ENCODE measurements around the gene D2HGDH.

Gene D2HGDH

GRCh38 chr2:241736111-241736510, 1.7 kb downstream of the D2HGDH start:
- Histone ChIP-seq H3K4me1 (ENCODE audit: control insufficient read depth, low read length) (peaks cover 16% of the 10 kb centered on the region), H3K27me3 (ENCODE audit: control insufficient read depth, low read length) (no peaks in the 10 kb centered on the region), H3K9me3 (ENCODE audit: control insufficient read depth, insufficient read depth, low read length) (no peaks in the 10 kb centered on the region), H3K4me3 (ENCODE audit: low read length) (no peak overlapping the region; the same call in 1 of the 2 replicates), H3K27ac (ENCODE audit: low read depth, low read length) (no peak overlapping the region), H3K9me2 (replicated peaks; ENCODE audit: control insufficient read depth, low read length) (no peaks in the 10 kb centered on the region), H3K79me2 (ENCODE audit: control insufficient read depth, low read length) (peaks cover 66% of the 10 kb centered on the region), H3K36me3 (ENCODE audit: control insufficient read depth, low read length) (peaks cover 53% of the 10 kb centered on the region), H4K20me1 (ENCODE audit: control insufficient read depth, insufficient read depth, low read depth, low read length) (peaks cover 2% of the 10 kb centered on the region; the same call in 1 of the 2 replicates), H3K4me2 (ENCODE audit: low read length) (peak overlapping the region; percentile 94), H3F3A (ENCODE audit: control insufficient read depth, insufficient read depth) (no peaks in the 10 kb centered on the region)
- TF ChIP-seq EZH2phosphoT487 (IDR thresholded peaks at IDR 0.05; ENCODE audit: borderline replicate concordance, low read length): no peak
- TF ChIP-seq, protein P1, sequence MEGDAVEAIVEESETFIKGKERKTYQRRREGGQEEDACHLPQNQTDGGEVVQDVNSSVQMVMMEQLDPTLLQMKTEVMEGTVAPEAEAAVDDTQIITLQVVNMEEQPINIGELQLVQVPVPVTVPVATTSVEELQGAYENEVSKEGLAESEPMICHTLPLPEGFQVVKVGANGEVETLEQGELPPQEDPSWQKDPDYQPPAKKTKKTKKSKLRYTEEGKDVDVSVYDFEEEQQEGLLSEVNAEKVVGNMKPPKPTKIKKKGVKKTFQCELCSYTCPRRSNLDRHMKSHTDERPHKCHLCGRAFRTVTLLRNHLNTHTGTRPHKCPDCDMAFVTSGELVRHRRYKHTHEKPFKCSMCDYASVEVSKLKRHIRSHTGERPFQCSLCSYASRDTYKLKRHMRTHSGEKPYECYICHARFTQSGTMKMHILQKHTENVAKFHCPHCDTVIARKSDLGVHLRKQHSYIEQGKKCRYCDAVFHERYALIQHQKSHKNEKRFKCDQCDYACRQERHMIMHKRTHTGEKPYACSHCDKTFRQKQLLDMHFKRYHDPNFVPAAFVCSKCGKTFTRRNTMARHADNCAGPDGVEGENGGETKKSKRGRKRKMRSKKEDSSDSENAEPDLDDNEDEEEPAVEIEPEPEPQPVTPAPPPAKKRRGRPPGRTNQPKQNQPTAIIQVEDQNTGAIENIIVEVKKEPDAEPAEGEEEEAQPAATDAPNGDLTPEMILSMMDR (IDR thresholded peaks at IDR 0.05; ENCODE audit: low read depth, low read length, poor library complexity, severe bottlenecking): no peak

- TF ChIP-seq, protein P1 (IDR thresholded peaks at IDR 0.05; ENCODE audit: low read depth, low read length, poor library complexity, severe bottlenecking): no peak
- TF ChIP-seq EZH2phosphoT487 (IDR thresholded peaks at IDR 0.05; ENCODE audit: borderline replicate concordance, low read length): no peak
- Histone ChIP-seq H3K27ac (ENCODE audit: low read depth, low read length) (no peak overlapping the region), H3F3A (ENCODE audit: control insufficient read depth, insufficient read depth) (no peaks in the 10 kb centered on the region), H3K36me3 (ENCODE audit: control insufficient read depth, low read length) (peaks cover 56% of the 10 kb centered on the region), H3K9me3 (ENCODE audit: control insufficient read depth, insufficient read depth, low read length) (no peaks in the 10 kb centered on the region), H3K4me2 (ENCODE audit: low read length) (no peak overlapping the region), H4K20me1 (ENCODE audit: control insufficient read depth, insufficient read depth, low read depth, low read length) (peaks cover 2% of the 10 kb centered on the region; the same call in 1 of the 2 replicates), H3K4me1 (ENCODE audit: control insufficient read depth, low read length) (peaks cover 16% of the 10 kb centered on the region), H3K4me3 (ENCODE audit: low read length) (no peak overlapping the region), H3K9me2 (replicated peaks; ENCODE audit: control insufficient read depth, low read length) (no peaks in the 10 kb centered on the region), H3K27me3 (ENCODE audit: control insufficient read depth, low read length) (no peaks in the 10 kb centered on the region), H3K79me2 (ENCODE audit: control insufficient read depth, low read length) (peaks cover 76% of the 10 kb centered on the region)
Measured at GRCh38 chr2:241738040-241738686, 3.7 kb downstream of the D2HGDH start.

DNA sequence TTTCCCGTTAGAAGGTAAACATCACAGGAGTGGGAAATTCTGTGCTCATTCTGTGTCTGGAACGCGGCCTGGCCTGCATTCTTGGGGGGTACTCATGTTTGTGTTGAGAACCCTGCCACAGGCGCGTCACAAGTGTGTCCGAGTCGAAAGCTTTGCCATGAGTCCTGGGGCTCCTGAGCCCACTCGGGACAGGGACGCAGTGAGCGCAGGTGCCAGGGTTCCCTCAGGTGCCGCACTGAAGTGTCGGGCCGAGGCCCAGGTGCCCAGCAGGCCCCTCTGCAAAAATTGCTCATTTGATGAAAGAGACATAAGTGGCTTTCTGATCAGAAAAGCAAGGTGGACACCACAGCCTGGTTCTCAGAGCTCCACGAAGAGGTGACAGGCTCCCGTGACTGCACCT, 4.7 kb downstream of the D2HGDH start:
- H3K36me3 ChIP-seq (ENCODE audit: control insufficient read depth, low read length): peaks cover 67% of the 10 kb centered on the region
- peaks cover 2% of the 10 kb centered on the region; the same call in 1 of the 2 replicates for H4K20me1 ChIP-seq (ENCODE audit: control insufficient read depth, insufficient read depth, low read depth, low read length)
- no peaks in the 10 kb centered on the region for H3F3A ChIP-seq (ENCODE audit: control insufficient read depth, insufficient read depth)
- H3K4me2 ChIP-seq (ENCODE audit: low read length): no peak overlapping the region
- H3K27ac ChIP-seq (ENCODE audit: low read depth, low read length): no peak overlapping the region
- TF ChIP-seq, protein P1 (IDR thresholded peaks at IDR 0.05; ENCODE audit: low read depth, low read length, poor library complexity, severe bottlenecking): no peak
- no peak for TF ChIP-seq EZH2phosphoT487 (IDR thresholded peaks at IDR 0.05; ENCODE audit: borderline replicate concordance, low read length)
- H3K4me3 ChIP-seq (ENCODE audit: low read length): no peak overlapping the region
- peaks cover 78% of the 10 kb centered on the region for H3K79me2 ChIP-seq (ENCODE audit: control insufficient read depth, low read length)
- no peaks in the 10 kb centered on the region for H3K9me2 ChIP-seq (replicated peaks; ENCODE audit: control insufficient read depth, low read length)
- H3K4me1 ChIP-seq (ENCODE audit: control insufficient read depth, low read length): peaks cover 11% of the 10 kb centered on the region
- H3K27me3 ChIP-seq (ENCODE audit: control insufficient read depth, low read length): no peaks in the 10 kb centered on the region
- no peaks in the 10 kb centered on the region for H3K9me3 ChIP-seq (ENCODE audit: control insufficient read depth, insufficient read depth, low read length)

Measured in DOHH2 (cell line).